Endodermal cell (in vitro differentiated cells): Measurements from ENCODE around the gene ZNF507. TPM values are rescaled to one million over a fixed set of nuclear protein-coding genes. Genes with fewer than 3 reads are reported as not detected.
A peak's percentile ranks its signal among the peaks of the same experiment; 100 is the strongest.

Source experiments
- DNase-seq: peaks from one replicate; pipeline ENCODE4 v3.0.0-alpha.2; 2017
- H3K27ac ChIP-seq: 2 replicates; pipeline ENCODE4 v1.5.1; 2013; ENCODE audit warnings: mild to moderate bottlenecking, low read depth, low read length, moderate library complexity
- H3K27me3 ChIP-seq: 2 replicates; pipeline ENCODE4 v1.6.1; 2013; ENCODE audit warnings: mild to moderate bottlenecking, low read length, moderate library complexity; ENCODE audit not compliant: insufficient read depth, control insufficient read depth, poor library complexity, severe bottlenecking
- H3K36me3 ChIP-seq: 2 replicates; pipeline ENCODE4 v1.7.0; 2013; ENCODE audit warnings: mild to moderate bottlenecking, low read length, moderate library complexity; ENCODE audit not compliant: control insufficient read depth, insufficient read depth
- H3K4me1 ChIP-seq: one replicate; pipeline ENCODE4 v1.7.0; 2013; ENCODE audit warnings: low read length; ENCODE audit not compliant: control insufficient read depth, insufficient read depth
- H3K4me3 ChIP-seq: 2 replicates; pipeline ENCODE4 v1.5.1; 2013; ENCODE audit warnings: mild to moderate bottlenecking, low read length, moderate library complexity
- H3K9ac ChIP-seq: 2 replicates; pipeline ENCODE4 v1.6.1; 2013; ENCODE audit warnings: mild to moderate bottlenecking, low read length, moderate library complexity; ENCODE audit not compliant: poor library complexity, severe bottlenecking; ENCODE audit errors: extremely low read depth
- H3K9me3 ChIP-seq: 2 replicates; pipeline ENCODE4 v1.6.1; 2013; ENCODE audit warnings: mild to moderate bottlenecking, low read length, moderate library complexity; ENCODE audit not compliant: control insufficient read depth
- H3K27ac Mint-ChIP-seq: 2 replicates; pipeline ENCODE4 v1.8.0; 2020; ENCODE audit warnings: mixed read lengths
- H3K27me3 Mint-ChIP-seq: 2 replicates; pipeline ENCODE4 v1.8.0; 2021; ENCODE audit warnings: mild to moderate bottlenecking, mixed read lengths; ENCODE audit not compliant: insufficient read depth
- H3K36me3 Mint-ChIP-seq: 2 replicates; pipeline ENCODE4 v1.8.0; 2020; ENCODE audit warnings: low read depth, mixed read lengths
- H3K4me1 Mint-ChIP-seq: 2 replicates; pipeline ENCODE4 v1.8.0; 2020; ENCODE audit warnings: mixed read lengths
- H3K4me3 Mint-ChIP-seq: 2 replicates; pipeline ENCODE4 v1.8.0; 2020; ENCODE audit warnings: mild to moderate bottlenecking, moderate library complexity, mixed read lengths
- H3K9me3 Mint-ChIP-seq: 2 replicates; pipeline ENCODE4 v1.8.0; 2020; ENCODE audit warnings: mild to moderate bottlenecking, mixed read lengths
- CTCF ChIP-seq: fragments of 200-600 bp; sonication (generic); conservative IDR thresholded peaks from 2 replicates; pipeline ENCODE4 v1.5.0; 2021; ENCODE audit warnings: antibody characterized with exemption, mild to moderate bottlenecking
- WGBS, 2 experiments: methylation state at CpG; one replicate each; pipeline versions ENCODE4 v1.1.5 to v1.1.7; 2013; ENCODE audit warnings: missing lambda C conversion rate in 2 of 2, mixed read lengths in 1 of 2; ENCODE audit not compliant: insufficient coverage in 1 of 2, insufficient read length in 1 of 2; 5-methylcytosine and 5-hydroxymethylcytosine counted together
- total RNA-seq, 2 donors: library from RNA; stranded (reverse); fragmentation: NEBNext Ultra II Directional in 1 of 2; extraction: Animal tissue kit (Norgen Biotek cat#: 25700) in 1 of 2; gene quantifications; 2 replicates in 1 of 2; 3 replicates in 1 of 2; pipeline ENCODE4 v1.2.1, GENCODE V29; 2021

ZNF507 gene
- total RNA-seq, 2 donors from 2014 or later: 28.0 to 32.5 TPM

GRCh38 chr19:32355309-32355708 lies 9.9 kb downstream of the ZNF507 start:
- TF ChIP-seq CTCF: no peak
- H3K27me3 Mint-ChIP-seq: no peaks in the 10 kb centered on the region
- Histone ChIP-seq H3K9ac (no peak overlapping the region), H3K27ac (no peak overlapping the region), H3K27me3 (no peaks in the 10 kb centered on the region), H3K4me1 (no peaks in the 10 kb centered on the region), H3K4me3 (no peak overlapping the region), H3K9me3 (peaks cover 6% of the 10 kb centered on the region), H3K36me3 (peaks cover 89% of the 10 kb centered on the region)
- no peak for DNase-seq
- H3K9me3 Mint-ChIP-seq: no peaks in the 10 kb centered on the region
- no peak overlapping the region for H3K27ac Mint-ChIP-seq
- no peak overlapping the region for H3K4me3 Mint-ChIP-seq
- 96 to 100% methylated on average over 3 of the region's 3 CpGs for WGBS, 2 experiments
- peaks cover 72% of the 10 kb centered on the region for H3K36me3 Mint-ChIP-seq
- peaks cover 7% of the 10 kb centered on the region for H3K4me1 Mint-ChIP-seq

GRCh38 chr19:32357720-32358119 lies 12.3 kb downstream of the ZNF507 start:
- H3K9ac ChIP-seq: no peak overlapping the region
- H3K4me1 ChIP-seq: no peaks in the 10 kb centered on the region
- peaks cover 80% of the 10 kb centered on the region for H3K36me3 Mint-ChIP-seq
- no peaks in the 10 kb centered on the region for H3K27me3 Mint-ChIP-seq
- no peaks in the 10 kb centered on the region for H3K4me1 Mint-ChIP-seq
- H3K27ac Mint-ChIP-seq: no peak overlapping the region
- peaks cover 91% of the 10 kb centered on the region for H3K36me3 ChIP-seq
- 43% methylated on average over 1 of the region's 2 CpGs; no CpG with 5 or more reads in 1 of the 2 experiments for WGBS, 2 experiments
- no peak for DNase-seq
- peaks cover 6% of the 10 kb centered on the region for H3K9me3 ChIP-seq
- H3K9me3 Mint-ChIP-seq: no peaks in the 10 kb centered on the region
- no peak overlapping the region for H3K4me3 Mint-ChIP-seq
- no peak overlapping the region for H3K27ac ChIP-seq
- H3K4me3 ChIP-seq: no peak overlapping the region
- H3K27me3 ChIP-seq: no peaks in the 10 kb centered on the region
- peak; percentile 54 for TF ChIP-seq CTCF

- no peaks in the 10 kb centered on the region for H3K4me1 Mint-ChIP-seq
- Histone ChIP-seq H3K4me1 (no peaks in the 10 kb centered on the region), H3K27ac (no peak overlapping the region), H3K4me3 (no peak overlapping the region), H3K9ac (no peak overlapping the region), H3K27me3 (no peaks in the 10 kb centered on the region), H3K9me3 (peaks cover 6% of the 10 kb centered on the region), H3K36me3 (peaks cover 90% of the 10 kb centered on the region)
- no peak overlapping the region for H3K4me3 Mint-ChIP-seq
- H3K9me3 Mint-ChIP-seq: no peaks in the 10 kb centered on the region
- 96 to 98% methylated on average over 4 to 5 of the region's 5 CpGs for WGBS, 2 experiments
- no peak for DNase-seq
- TF ChIP-seq CTCF: no peak
- H3K27me3 Mint-ChIP-seq: no peaks in the 10 kb centered on the region
- no peak overlapping the region for H3K27ac Mint-ChIP-seq
- peaks cover 77% of the 10 kb centered on the region for H3K36me3 Mint-ChIP-seq
These were observed 12.9 kb downstream of the ZNF507 start for GRCh38 chr19:32358321-32358720.
